Inflammatory macrophage treated with lipopolysaccharide for 4 hours (primary cell): ENCODE data around the gene SLC22A31.
A peak's percentile ranks its signal among the peaks of the same experiment; 100 is the strongest.

Experiments
- DNase-seq: peaks from one replicate; pipeline ENCODE4 v3.0.0-alpha.2; 2020

SLC22A31 gene

GRCh38 chr16:89164847-89165680 is 35.3 kb downstream of the SLC22A31 start:
- DNase-seq, result no peak

GRCh38 chr16:89164436-89164835 is 35.9 kb downstream of the SLC22A31 start:
- DNase-seq, result no peak

GRCh38 chr16:89163297-89163696 is 37.0 kb downstream of the SLC22A31 start:
- no peak for DNase-seq

GRCh38 chr16:89161763-89162713 is 38.3 kb downstream of the SLC22A31 start:
- DNase-seq, result no peak

- no peak for DNase-seq
Measured at GRCh38 chr16:89160977-89161701, 39.2 kb downstream of the SLC22A31 start.

- DNase-seq, result no peak
Measured at GRCh38 chr16:89159850-89160354, 40.4 kb downstream of the SLC22A31 start.

GRCh38 chr16:89159066-89159849 is 41.1 kb downstream of the SLC22A31 start:
- DNase-seq, result no peak

GRCh38 chr16:89157778-89158177 is 42.6 kb downstream of the SLC22A31 start:
- DNase-seq, result no peak

- DNase-seq, result no peak
Measured at GRCh38 chr16:89156740-89157645, 43.3 kb downstream of the SLC22A31 start.

GRCh38 chr16:89155851-89156739 is 44.2 kb downstream of the SLC22A31 start:
- DNase-seq, result no peak

- no peak for DNase-seq
Measured at GRCh38 chr16:89155184-89155679, 45.1 kb downstream of the SLC22A31 start.

- no peak for DNase-seq
Measured at GRCh38 chr16:89154390-89155183, 45.8 kb downstream of the SLC22A31 start.

GRCh38 chr16:89153848-89154271 is 46.5 kb downstream of the SLC22A31 start:
- DNase-seq, result no peak

GRCh38 chr16:89152831-89153700 is 47.3 kb downstream of the SLC22A31 start:
- DNase-seq, result peak; percentile 18

GRCh38 chr16:89150981-89151380 is 49.4 kb downstream of the SLC22A31 start:
- DNase-seq, result no peak

- DNase-seq, result no peak
Measured at GRCh38 chr16:89150090-89150835, 50.1 kb downstream of the SLC22A31 start.

GRCh38 chr16:89149386-89149785 is 51.0 kb downstream of the SLC22A31 start:
- DNase-seq, result no peak
